ENCODE measurements around the gene LIMS2.

GRCh38 chr2:127596311-127597045 is 78.9 kb downstream of the LIMS2 start:
- TF ChIP-seq, protein P1, sequence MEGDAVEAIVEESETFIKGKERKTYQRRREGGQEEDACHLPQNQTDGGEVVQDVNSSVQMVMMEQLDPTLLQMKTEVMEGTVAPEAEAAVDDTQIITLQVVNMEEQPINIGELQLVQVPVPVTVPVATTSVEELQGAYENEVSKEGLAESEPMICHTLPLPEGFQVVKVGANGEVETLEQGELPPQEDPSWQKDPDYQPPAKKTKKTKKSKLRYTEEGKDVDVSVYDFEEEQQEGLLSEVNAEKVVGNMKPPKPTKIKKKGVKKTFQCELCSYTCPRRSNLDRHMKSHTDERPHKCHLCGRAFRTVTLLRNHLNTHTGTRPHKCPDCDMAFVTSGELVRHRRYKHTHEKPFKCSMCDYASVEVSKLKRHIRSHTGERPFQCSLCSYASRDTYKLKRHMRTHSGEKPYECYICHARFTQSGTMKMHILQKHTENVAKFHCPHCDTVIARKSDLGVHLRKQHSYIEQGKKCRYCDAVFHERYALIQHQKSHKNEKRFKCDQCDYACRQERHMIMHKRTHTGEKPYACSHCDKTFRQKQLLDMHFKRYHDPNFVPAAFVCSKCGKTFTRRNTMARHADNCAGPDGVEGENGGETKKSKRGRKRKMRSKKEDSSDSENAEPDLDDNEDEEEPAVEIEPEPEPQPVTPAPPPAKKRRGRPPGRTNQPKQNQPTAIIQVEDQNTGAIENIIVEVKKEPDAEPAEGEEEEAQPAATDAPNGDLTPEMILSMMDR (IDR thresholded peaks at IDR 0.05; ENCODE audit: low read depth, low read length) = no peak
- TF ChIP-seq POLR2A (IDR thresholded peaks at IDR 0.05; ENCODE audit: extremely low read depth, insufficient read length) (no peak), MAX (IDR thresholded peaks at IDR 0.05; ENCODE audit: low read depth, low read length) (no peak)

All from NB4 (cell line).